ENCODE data around the gene SATB1. TPM values are rescaled to one million over a fixed set of nuclear protein-coding genes. Genes with fewer than 3 reads are reported as not detected.

The SATB1 gene
- total and polyA plus RNA-seq, 2 of the 8 experiments (the other 6 are each of a cell fraction or from before 2014, with no cell fraction given) = 18.8 to 28.0 TPM

DNA sequence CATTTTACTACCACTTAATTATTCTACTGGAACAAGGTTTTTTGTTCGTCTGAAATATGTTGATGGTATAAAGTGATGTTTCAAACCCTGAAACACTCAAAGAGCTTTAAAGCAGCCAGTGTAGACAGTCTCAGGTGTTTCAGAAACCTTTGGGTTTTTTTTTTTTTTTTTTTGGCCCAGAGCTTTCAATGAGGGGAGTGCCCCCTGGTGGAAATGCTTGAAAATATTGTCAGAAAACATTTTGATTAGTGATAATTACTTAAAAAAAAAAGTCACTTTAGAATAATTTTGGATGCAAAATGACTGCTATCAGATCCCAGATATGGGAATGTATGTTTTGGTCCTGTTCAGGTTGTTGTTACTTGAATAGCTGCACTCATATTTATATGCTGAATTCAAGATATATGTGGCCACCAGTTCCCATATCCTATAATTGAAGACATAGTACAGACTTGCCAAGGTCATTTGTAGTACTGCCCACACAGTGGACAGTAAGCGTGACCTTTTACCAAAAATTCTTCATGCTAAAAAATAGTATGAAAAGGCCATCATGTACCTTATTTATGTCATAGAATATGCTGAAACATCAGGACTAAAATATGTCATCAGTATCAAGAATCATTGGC is 35.9 kb downstream of the SATB1 start:
- no peak overlapping the region for H2AFZ ChIP-seq (ENCODE audit: low read length)
- no peak overlapping the region for H4K8ac ChIP-seq (ENCODE audit: extremely low read depth, insufficient read depth, low read length)
- peaks cover 0 to 3% (median 0%) of the 10 kb centered on the region in 4 experiments; a peak in 3 of 7 replicates for H3K4me1 ChIP-seq (replicated peaks in 1 of 4; ENCODE audit: control insufficient read depth in 3 of 4, insufficient read depth in 4 of 4, low read length in 3 of 4)
- no peak overlapping the region for H2BK12ac ChIP-seq (ENCODE audit: low read depth, low read length)
- H3K18ac ChIP-seq (ENCODE audit: extremely low read depth, low read length) = no peak overlapping the region
- no peak for TF ChIP-seq SRF (IDR thresholded peaks at IDR 0.05; ENCODE audit: low read depth, low read length)
- TF ChIP-seq, protein P1, sequence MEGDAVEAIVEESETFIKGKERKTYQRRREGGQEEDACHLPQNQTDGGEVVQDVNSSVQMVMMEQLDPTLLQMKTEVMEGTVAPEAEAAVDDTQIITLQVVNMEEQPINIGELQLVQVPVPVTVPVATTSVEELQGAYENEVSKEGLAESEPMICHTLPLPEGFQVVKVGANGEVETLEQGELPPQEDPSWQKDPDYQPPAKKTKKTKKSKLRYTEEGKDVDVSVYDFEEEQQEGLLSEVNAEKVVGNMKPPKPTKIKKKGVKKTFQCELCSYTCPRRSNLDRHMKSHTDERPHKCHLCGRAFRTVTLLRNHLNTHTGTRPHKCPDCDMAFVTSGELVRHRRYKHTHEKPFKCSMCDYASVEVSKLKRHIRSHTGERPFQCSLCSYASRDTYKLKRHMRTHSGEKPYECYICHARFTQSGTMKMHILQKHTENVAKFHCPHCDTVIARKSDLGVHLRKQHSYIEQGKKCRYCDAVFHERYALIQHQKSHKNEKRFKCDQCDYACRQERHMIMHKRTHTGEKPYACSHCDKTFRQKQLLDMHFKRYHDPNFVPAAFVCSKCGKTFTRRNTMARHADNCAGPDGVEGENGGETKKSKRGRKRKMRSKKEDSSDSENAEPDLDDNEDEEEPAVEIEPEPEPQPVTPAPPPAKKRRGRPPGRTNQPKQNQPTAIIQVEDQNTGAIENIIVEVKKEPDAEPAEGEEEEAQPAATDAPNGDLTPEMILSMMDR (IDR thresholded peaks at IDR 0.05; ENCODE audit: control extremely low read depth in 1 of 3, insufficient read depth in 1 of 3, low read depth in 1 of 3, low read length in 3 of 3) = peak in 2 of 3 experiments; percentile 17 to 21; a peak in 2 of 4 replicates
- peak; percentile 64 to 66 for TF ChIP-seq RAD21 (IDR thresholded peaks at IDR 0.05 in 1 of 2, conservative IDR thresholded peaks at IDR 0.05 in 1 of 2; ENCODE audit: low read depth in 2 of 2, low read length in 2 of 2)
- no peak overlapping the region for H3K9ac ChIP-seq (replicated peaks in 1 of 4; ENCODE audit: extremely low read depth in 1 of 4, low read depth in 3 of 4, low read length in 3 of 4)
- no peaks in the 10 kb centered on the region for H3K23me2 ChIP-seq (ENCODE audit: low read depth, low read length)
- H2BK120ac ChIP-seq (replicated peaks; ENCODE audit: low read depth, low read length) = no peak overlapping the region
- no peak overlapping the region for H3K14ac ChIP-seq (ENCODE audit: insufficient read length)
- ChIA-PET CTCF (ENCODE audit: partially characterized antibody) (interaction anchor here (0.6 to 2.3 kb wide), 27 partner anchors 9 to 854 kb away, joined by 3 to 15 read pairs (median 4); no protein-coding TSS in a partner anchor), POLR2A (ENCODE audit: partially characterized antibody) (no interaction called here)
- no peaks in the 10 kb centered on the region for H3K79me1 ChIP-seq (ENCODE audit: low read depth, low read length)
- no peak overlapping the region for H2BK5ac ChIP-seq (ENCODE audit: low read depth, low read length)
- H2BK15ac ChIP-seq (ENCODE audit: low read length) = no peak overlapping the region
- H3K79me2 ChIP-seq (ENCODE audit: control insufficient read depth in 1 of 2, insufficient read depth in 2 of 2, low read length in 2 of 2) = no peaks in the 10 kb centered on the region
- no peak overlapping the region for H2AK5ac ChIP-seq (ENCODE audit: low read depth, low read length)
- no peak overlapping the region for H4K91ac ChIP-seq (replicated peaks; ENCODE audit: insufficient read length, low read length)
- H3K4me2 ChIP-seq (ENCODE audit: insufficient read depth in 1 of 2, low read depth in 2 of 2, low read length in 2 of 2) = no peak overlapping the region
- no peak overlapping the region for H3K23ac ChIP-seq (ENCODE audit: insufficient read length)
- H3K9me3 ChIP-seq (ENCODE audit: insufficient read depth in 2 of 2, low read depth in 1 of 2, low read length in 1 of 2) = no peaks in the 10 kb centered on the region
- H3K4ac ChIP-seq (replicated peaks; ENCODE audit: insufficient read length, low read depth, low read length) = no peak overlapping the region
- H3K4me3 ChIP-seq (ENCODE audit: extremely low read depth in 1 of 4, insufficient read depth in 2 of 4, low read depth in 3 of 4, low read length in 4 of 4) = no peak overlapping the region
- H3K36me3 ChIP-seq (ENCODE audit: control insufficient read depth in 2 of 4, insufficient read depth in 4 of 4, low read length in 3 of 4) = peaks cover 0 to 4% (median 1%) of the 10 kb centered on the region in 4 experiments; a peak in 3 of 8 replicates
- H2BK20ac ChIP-seq (ENCODE audit: low read length) = no peak overlapping the region
- no peak overlapping the region for H3K27ac ChIP-seq (ENCODE audit: low read depth, low read length)
- no peak for DNase-seq (ENCODE audit: low read depth in 1 of 2, low spot score in 2 of 2)
- no peak overlapping the region for H3K56ac ChIP-seq (replicated peaks; ENCODE audit: insufficient read length, low read depth, low read length)
- no peak overlapping the region for H4K5ac ChIP-seq (ENCODE audit: insufficient read length, low read depth, low read length)
- no peaks in the 10 kb centered on the region for H4K20me1 ChIP-seq (replicated peaks in 1 of 2; ENCODE audit: control insufficient read depth in 1 of 2, insufficient read depth in 2 of 2, low read length in 2 of 2)
- FAIRE-seq = no peak
- 40% methylated on average over 2 of the region's 2 CpGs; no CpG with 5 or more reads in 1 of the 2 experiments for WGBS, 2 experiments (ENCODE audit: extremely low coverage in 1 of 2, insufficient coverage in 1 of 2, insufficient read length in 1 of 2, insufficient replicate concordance in 2 of 2, low coverage in 1 of 2, low lambda C conversion rate in 2 of 2, missing lambda C conversion rate in 1 of 2)
- no peaks in the 10 kb centered on the region for H3K27me3 ChIP-seq (replicated peaks in 1 of 4; ENCODE audit: control insufficient read depth in 3 of 4, extremely low read depth in 1 of 4, insufficient read depth in 3 of 4, low read length in 3 of 4)

All from H1 (cell line).